ENCODE data around the gene SUSD1. TPM values are rescaled to one million over a fixed set of nuclear protein-coding genes. Genes with fewer than 3 reads are reported as not detected.

SUSD1 gene
- polyA plus RNA-seq, 4 donors, result 15.3 to 40.7 (median 33.5) TPM

GRCh38 chr9:111993319-111993718 is 181.8 kb downstream of the SUSD1 start:
- DNase-seq (ENCODE audit: low read depth in 4 of 4, low spot score in 3 of 4), result no peak

DNA sequence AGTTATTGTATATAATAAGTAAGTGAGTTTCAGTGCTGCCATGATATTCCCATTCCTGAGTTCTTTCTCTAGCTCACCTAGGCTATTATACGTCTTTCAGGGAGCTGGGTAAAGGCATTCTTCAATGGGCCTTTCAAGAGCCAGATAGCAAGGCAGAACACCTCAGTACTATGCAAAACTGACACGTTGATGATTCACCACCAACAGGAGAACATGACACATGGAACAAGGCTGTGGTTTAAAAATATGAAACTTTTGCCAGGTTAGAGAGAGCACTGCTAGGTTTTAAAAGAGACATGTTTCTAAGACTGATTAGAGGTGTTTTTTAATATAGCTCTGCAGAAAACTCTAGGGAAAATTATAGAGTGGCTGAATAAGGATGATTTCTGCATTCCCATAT is 182.6 kb downstream of the SUSD1 start:
- DNase-seq (ENCODE audit: low read depth in 4 of 4, low spot score in 3 of 4), result no peak

GRCh38 chr9:111991179-111991578 is 183.9 kb downstream of the SUSD1 start:
- DNase-seq (ENCODE audit: low read depth in 4 of 4, low spot score in 3 of 4), result no peak

Other genes starting within 250 kb of the SUSD1 start
- 100 to 1,000 TPM in 2 of 4 donors, 10 to 100 TPM in 2; 28.5 to 114 (median 97.6) TPM for gene PTBP3, start 158.3 kb upstream of the SUSD1 start, polyA plus RNA-seq (ENCODE audit: insufficient read length in 4 of 4)
- 100 to 1,000 TPM in 3 of 4 donors, 10 to 100 TPM in 1; 43.0 to 120 (median 101) TPM for gene HSDL2, start 204.8 kb upstream of the SUSD1 start, polyA plus RNA-seq (ENCODE audit: insufficient read length in 4 of 4)

Measured in left renal pelvis (tissue), 4 donors.